T-helper 22 cell (primary cell): ENCODE results near the gene HRAS.

ENCODE experiments used
- DNase-seq: peaks from one replicate; pipeline ENCODE4 v3.0.0-alpha.2; 2020; ENCODE audit warnings: low read depth

Gene HRAS

GRCh38 chr11:553083-553987 is 18.0 kb upstream of the HRAS start:
- no peak for DNase-seq

DNA sequence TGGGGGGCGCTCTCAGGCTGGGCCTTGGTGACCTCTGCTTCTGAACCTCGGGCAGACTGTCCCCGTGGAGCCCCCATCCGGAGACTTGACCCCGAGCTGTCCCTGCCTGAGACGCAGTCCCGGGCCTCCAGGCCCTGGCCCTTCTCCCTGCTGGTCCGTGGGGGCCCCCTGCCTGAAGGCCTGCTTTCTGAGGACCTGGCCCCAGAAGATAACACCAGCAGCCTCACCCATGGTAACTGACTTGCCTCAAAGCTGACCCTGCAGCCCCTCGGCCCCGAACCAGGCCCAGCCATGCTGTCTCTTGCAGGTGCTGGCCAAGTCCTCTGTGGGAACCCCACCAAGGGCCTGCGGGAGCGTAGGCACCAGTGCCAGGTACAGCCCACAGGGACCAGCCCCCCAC is 16.2 kb upstream of the HRAS start:
- DNase-seq: no peak

- DNase-seq: no peak
Measured at GRCh38 chr11:551131-551530, 15.8 kb upstream of the HRAS start.

- no peak for DNase-seq
Measured at GRCh38 chr11:550746-551085, 15.3 kb upstream of the HRAS start.

DNA sequence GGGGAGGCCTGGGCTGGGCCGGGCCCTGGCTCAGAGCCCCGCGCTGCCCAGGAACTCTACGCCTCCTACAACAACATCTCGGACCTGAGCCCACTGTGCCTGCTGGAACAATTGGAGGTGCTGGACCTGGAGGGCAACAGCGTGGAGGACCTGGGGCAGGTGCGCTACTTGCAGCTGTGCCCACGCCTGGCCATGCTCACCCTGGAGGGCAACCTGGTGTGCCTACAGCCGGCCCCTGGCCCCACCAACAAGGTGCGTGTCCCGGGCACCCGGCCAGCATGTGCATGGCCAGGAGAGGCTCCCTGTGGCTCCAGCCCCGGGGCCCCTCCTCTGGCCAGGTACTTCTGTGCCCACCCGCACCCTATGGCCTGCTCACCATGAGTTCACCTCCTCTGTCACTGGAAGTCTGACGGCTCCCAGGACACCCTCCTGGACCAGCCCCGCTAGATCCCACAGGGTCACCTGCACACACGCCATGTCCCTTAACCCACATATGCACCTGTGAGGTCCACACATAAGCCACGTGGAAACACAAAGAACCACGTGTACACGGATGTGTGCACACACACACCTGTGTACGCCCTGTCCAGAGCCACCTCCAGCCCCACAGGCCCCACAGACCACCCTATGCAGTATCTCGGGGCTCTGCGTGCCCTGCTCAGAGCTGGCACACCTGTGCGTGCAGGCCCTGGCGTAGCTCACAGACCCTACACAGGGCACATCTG is 14.8 kb upstream of the HRAS start:
- no peak for DNase-seq

DNA sequence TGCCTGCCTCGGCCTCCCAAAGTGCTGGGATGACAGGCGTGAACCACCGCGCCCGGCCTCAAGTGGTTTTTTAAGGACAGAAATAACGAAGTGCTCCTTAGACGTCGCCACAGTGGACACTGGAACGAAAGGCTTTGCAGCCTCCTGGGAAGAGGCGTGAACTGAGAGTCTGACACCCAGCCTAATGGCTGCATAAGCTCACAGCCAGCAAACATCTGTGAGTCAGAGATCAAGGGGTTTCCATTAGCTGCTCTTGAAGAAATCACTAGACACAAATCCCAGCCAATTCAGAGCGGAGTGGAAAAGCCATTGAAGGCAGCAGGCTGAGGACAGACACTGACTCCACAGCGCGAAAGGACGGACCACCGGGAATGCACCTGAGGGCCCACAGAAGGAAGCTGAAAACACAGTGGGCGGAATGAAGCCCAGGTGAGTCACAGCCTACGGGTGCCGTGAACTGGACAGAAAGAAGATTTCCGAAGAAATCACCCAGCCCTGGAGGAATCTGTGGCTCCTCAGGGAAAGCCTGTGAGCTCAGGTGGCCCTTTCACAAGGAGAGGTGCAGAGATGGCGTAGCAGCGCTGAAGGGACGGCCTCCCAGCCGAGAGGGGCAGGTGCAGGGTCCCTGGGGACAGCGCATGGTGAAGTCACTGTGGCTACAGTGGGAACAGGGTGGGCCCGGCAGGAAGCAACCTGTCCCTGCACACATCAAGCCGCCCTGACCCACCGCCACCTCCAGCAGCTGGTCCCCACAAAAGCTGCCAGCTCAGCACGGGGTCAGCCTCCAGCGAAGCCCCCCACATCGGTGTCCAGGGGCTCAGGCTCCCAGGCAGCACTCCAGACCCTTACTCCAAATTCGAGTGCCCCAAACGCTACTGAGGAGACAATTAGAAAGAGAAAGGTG is 13.6 kb upstream of the HRAS start:
- DNase-seq: no peak

DNA sequence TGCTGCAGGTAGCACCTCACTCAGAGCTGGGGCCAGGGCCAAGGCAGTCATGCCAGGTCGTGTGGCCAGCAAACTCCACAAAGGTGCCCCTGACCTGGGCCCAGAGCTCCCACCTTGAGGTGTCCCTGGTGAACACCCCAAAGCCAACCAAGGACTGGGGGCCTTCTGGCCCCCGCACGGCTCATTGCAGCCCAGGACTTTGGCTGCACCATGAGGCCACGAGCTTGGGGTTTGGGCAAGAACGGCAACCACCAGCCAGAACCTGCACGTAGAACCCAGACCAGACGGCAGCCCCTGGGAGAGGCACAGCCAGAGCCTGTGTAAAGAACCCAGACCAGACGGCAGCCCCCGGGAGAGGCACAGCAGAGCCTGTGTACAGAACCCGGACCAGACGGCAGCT is 9.8 kb upstream of the HRAS start:
- no peak for DNase-seq

DNA sequence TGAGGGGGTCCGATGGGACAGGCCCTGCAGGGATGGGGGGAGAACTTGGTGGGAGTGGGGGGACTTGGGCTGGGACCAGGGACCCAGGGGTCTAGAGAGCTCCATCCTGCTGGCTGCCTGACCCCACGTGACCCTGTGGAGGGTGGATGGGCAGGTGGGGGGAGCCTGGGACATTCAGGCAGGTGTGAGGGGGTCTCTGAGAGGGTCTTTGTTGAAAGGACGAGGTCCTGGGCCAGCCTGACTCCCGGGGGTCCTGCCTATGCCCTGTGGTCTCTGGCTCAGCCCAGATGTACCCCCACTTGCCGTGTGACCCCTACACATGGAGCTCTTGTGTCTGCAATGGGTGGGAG is 9.4 kb upstream of the HRAS start:
- DNase-seq: no peak

GRCh38 chr11:541433-541885 is 6.1 kb upstream of the HRAS start:
- no peak for DNase-seq

GRCh38 chr11:540583-541432 is 5.4 kb upstream of the HRAS start:
- no peak for DNase-seq

- DNase-seq: no peak
Measured at GRCh38 chr11:539971-540481, 4.7 kb upstream of the HRAS start.

DNA sequence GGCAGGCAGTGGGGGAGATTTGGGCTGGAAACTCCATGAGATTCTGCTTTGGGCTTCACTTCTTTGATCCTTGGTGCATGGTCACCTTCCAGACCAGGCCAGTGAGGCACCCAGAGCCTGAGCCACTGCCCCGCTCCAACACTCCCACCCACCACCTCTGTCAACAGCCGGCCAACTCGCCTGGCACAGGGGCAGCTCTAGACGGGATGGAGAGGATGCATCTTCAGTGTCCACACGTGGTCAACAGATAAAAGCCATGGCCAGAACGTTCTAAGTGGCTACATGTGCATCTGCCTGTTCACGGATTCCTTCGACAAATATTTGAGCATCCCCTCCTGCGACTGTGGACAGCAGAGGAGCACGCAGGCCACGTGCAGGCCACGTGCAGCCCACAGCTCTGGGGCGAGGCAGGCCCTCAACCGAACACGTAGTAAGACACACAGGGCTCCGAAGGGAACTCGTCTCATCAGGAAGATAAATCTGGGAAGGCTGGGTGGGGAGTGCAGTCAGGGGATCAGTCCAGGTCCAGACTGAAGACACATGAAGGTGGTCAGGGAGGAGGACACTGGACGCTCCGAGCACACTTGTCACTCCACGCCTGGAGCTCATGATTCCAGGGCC is 3.2 kb upstream of the HRAS start:
- no peak for DNase-seq

DNA sequence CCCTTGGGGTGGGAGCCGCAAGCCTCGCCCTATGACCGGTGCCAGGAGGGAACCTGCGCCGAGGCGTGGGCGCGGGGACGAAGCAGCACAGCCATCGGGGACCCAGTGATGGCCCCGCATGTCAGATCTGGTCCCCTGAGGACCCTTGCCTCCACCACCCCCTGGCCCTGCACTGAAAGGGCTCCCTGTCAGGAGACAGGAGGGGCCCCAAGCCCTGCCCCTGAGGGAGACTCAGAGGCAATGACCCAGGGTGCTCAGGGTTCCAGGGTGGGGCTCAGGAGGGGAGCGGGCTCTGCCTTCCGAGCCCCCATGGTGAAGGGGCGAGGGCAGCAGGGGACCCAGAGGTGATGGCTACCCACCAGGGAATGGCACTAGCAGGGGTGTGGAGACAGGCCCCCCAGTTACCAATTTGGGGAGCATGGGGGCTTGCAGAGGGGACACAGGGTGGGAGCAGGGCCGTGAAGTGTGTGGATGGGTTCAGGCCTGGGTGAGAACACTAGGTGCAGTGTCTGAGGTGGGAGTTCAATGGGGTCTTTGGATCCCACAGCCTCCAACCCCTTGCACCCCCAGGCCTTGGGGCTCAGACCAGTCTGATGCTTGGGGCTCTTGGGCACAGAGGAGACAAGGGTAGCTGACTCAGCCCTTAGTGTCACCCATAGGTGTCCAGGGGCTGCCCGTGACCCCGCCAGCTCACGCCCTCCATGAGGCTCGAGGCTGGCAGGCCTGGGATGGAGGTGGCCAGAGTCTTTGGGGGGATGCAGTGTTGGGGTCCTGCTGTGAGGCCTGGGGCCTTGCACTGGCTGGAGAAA is 2.5 kb upstream of the HRAS start:
- no peak for DNase-seq

DNA sequence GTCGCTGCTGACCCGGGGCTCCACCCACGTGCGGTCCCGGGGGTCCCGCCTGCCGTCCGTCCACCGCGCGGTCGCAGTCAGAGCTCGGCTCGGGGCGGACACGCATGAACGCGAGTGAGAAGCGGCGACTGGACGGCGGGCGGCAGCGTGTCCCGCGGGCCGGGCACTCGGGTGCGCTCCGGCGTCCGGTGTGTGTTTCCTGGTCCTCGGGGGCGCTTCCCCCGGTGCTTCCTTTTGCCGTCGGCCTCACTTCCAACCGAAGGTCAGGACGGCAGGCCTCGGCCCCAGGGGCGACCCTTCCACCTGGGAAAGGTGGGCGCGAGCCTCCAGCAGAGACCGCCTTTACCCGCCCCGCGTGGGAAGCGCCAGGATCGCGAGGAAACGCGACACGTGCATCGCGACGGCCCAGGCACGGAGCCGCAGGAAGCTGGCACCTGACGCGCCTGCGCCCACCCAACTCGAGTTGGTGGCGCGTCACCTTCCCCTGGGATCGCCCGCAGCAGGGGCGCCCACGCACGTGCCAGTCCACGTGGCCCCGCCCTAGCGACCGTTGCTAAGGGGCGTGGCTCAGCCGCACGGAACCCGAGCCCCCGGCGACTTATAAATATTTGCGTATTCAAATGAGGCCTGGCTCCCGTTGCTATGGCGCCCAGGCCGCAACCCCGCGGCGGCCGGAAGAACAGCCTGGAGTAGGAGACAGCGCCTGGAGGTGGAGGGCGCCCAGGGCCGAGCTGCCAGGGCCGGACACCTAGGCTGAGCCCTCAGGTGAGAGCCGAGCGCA is 1.7 kb upstream of the HRAS start, which contains the start of gene LRRC56:
Gene LRRC56 (plus strand): TSS at position 687 of the 781 bp plus-strand sequence. CDS start 3,158 bp downstream, outside the sequence.
- peak; percentile 90 for DNase-seq

- DNase-seq: no peak
Measured at GRCh38 chr11:535210-535518, 212 bp downstream of the HRAS start.

- DNase-seq: no peak
Measured at GRCh38 chr11:534396-535209, 773 bp downstream of the HRAS start.

DNA sequence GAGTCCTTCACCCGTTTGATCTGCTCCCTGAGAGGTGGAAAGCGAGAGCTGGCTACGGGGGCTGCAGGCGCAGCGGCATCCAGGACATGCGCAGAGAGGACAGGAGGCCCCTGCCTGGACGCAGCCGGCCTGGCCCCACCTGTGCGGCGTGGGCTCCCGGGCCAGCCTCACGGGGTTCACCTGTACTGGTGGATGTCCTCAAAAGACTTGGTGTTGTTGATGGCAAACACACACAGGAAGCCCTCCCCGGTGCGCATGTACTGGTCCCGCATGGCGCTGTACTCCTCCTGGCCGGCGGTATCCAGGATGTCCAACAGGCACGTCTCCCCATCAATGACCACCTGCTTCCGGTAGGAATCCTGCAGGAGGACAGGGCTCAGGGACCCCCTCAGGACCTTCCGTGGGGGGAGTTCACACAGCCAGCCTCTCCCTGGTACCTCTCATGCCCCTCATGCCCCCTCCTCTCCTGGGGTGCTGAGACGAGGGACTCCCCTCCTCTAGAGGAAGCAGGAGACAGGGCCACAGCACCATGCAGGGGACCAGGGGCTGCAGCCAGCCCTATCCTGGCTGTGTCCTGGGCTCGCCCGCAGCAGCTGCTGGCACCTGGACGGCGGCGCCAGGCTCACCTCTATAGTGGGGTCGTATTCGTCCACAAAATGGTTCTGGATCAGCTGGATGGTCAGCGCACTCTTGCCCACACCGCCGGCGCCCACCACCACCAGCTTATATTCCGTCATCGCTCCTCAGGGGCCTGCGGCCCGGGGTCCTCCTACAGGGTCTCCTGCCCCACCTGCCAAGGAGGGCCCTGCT is 1.6 kb downstream of the HRAS start:
- DNase-seq: no peak
